ENCODE data around the gene PRKAR1B. TPM values are rescaled to one million over a fixed set of nuclear protein-coding genes. Genes with fewer than 3 reads are reported as not detected.

The PRKAR1B gene
- total RNA-seq, 1 experiment from 2014 or later, result 14.1 TPM

- ChIA-PET RAD21 (ENCODE audit: low non-redundant PET in 1 of 2, low total read pairs in 2 of 2, uncharacterized antibody in 2 of 2, unreplicated experiment in 2 of 2) (no interaction called here), CTCF (no interaction called here), POLR2A (interaction anchor here (0.8 kb wide), 1 partner anchor 16 kb away, joined by 3 read pairs; no protein-coding TSS in a partner anchor)
- no peaks in the 10 kb centered on the region for H3K79me2 ChIP-seq (ENCODE audit: insufficient read depth, low read length)
- H3K27ac ChIP-seq (ENCODE audit: low read depth, low read length), result no peak overlapping the region
- H3K36me3 ChIP-seq (ENCODE audit: control insufficient read depth in 1 of 2, insufficient read depth in 2 of 2, low read length in 2 of 2), result peaks cover 5 to 16% of the 10 kb centered on the region in 2 experiments; a peak in 2 of 4 replicates
- no peaks in the 10 kb centered on the region for H3K27me3 ChIP-seq (ENCODE audit: insufficient read depth, low read length)
- TF ChIP-seq ZNF274 (IDR thresholded peaks at IDR 0.05; ENCODE audit: low read depth, low read length) (no peak), TCF7L2 (IDR thresholded peaks at IDR 0.05; ENCODE audit: borderline replicate concordance, extremely low read depth, insufficient read depth, insufficient read length) (no peak), POLR2AphosphoS5 (IDR thresholded peaks at IDR 0.05; ENCODE audit: low read depth, low read length) (no peak), SIN3A (IDR thresholded peaks at IDR 0.05; ENCODE audit: low read depth) (no peak), EGR1 (IDR thresholded peaks at IDR 0.05; ENCODE audit: low read depth) (no peak)
- no peak overlapping the region for H3K9ac ChIP-seq (ENCODE audit: low read length)
- no peak overlapping the region for H3K4me2 ChIP-seq (ENCODE audit: low read length)
- no peak overlapping the region for H2AFZ ChIP-seq (ENCODE audit: low read depth, low read length, poor library complexity, severe bottlenecking)
- peaks cover 0 to 4% of the 10 kb centered on the region in 2 experiments; a peak in 2 of 4 replicates for H3K4me1 ChIP-seq (ENCODE audit: control insufficient read depth in 1 of 2, insufficient read depth in 2 of 2, low read length in 2 of 2)
- no peaks in the 10 kb centered on the region for H3K9me2 ChIP-seq (ENCODE audit: insufficient read depth)
- H3K9me3 ChIP-seq (ENCODE audit: control insufficient read depth in 1 of 2, insufficient read depth in 1 of 2, low read depth in 1 of 2, low read length in 2 of 2), result no peaks in the 10 kb centered on the region
- no TSS peak for BruUV-seq (replicated peaks)
- ATAC-seq (no peak), DNase-seq (ENCODE audit: low read depth, low spot score) (no peak)
- no peak overlapping the region for H3K4me3 ChIP-seq (replicated peaks in 1 of 2; ENCODE audit: low read depth in 1 of 2, low read length in 2 of 2)
- no peaks in the 10 kb centered on the region for H4K20me1 ChIP-seq (ENCODE audit: insufficient read depth)
- intact Hi-C loops (cut with micrococcal nuclease), result no loop called here
These were observed 224.8 kb downstream of the PRKAR1B start for GRCh38 chr7:502296-502695.

- no TSS peak for BruUV-seq (replicated peaks)
- Histone ChIP-seq H3K9me2 (ENCODE audit: insufficient read depth) (no peaks in the 10 kb centered on the region), H3K4me3 (replicated peaks in 1 of 2; ENCODE audit: low read depth in 1 of 2, low read length in 2 of 2) (no peak overlapping the region), H3K27me3 (ENCODE audit: insufficient read depth, low read length) (no peaks in the 10 kb centered on the region), H3K27ac (ENCODE audit: low read depth, low read length) (no peak overlapping the region), H3K9me3 (ENCODE audit: control insufficient read depth in 1 of 2, insufficient read depth in 1 of 2, low read depth in 1 of 2, low read length in 2 of 2) (no peaks in the 10 kb centered on the region), H2AFZ (ENCODE audit: low read depth, low read length, poor library complexity, severe bottlenecking) (no peak overlapping the region), H3K79me2 (ENCODE audit: insufficient read depth, low read length) (no peaks in the 10 kb centered on the region), H3K4me1 (ENCODE audit: control insufficient read depth in 1 of 2, insufficient read depth in 2 of 2, low read length in 2 of 2) (peaks cover 0 to 4% of the 10 kb centered on the region in 2 experiments; a peak in 2 of 4 replicates), H3K36me3 (ENCODE audit: control insufficient read depth in 1 of 2, insufficient read depth in 2 of 2, low read length in 2 of 2) (peaks cover 5 to 16% of the 10 kb centered on the region in 2 experiments; a peak in 2 of 4 replicates), H3K4me2 (ENCODE audit: low read length) (no peak overlapping the region), H3K9ac (ENCODE audit: low read length) (no peak overlapping the region), H4K20me1 (ENCODE audit: insufficient read depth) (no peaks in the 10 kb centered on the region)
- TF ChIP-seq ZBTB33 (IDR thresholded peaks at IDR 0.05; ENCODE audit: extremely low read depth, insufficient replicate concordance, low read length) (no peak), RAD21 (IDR thresholded peaks at IDR 0.05; ENCODE audit: low read depth) (no peak), EZH2phosphoT487 (IDR thresholded peaks at IDR 0.05; ENCODE audit: borderline replicate concordance) (no peak), POLR2AphosphoS5 (IDR thresholded peaks at IDR 0.05; ENCODE audit: low read depth, low read length) (no peak), ZNF274 (IDR thresholded peaks at IDR 0.05; ENCODE audit: low read depth, low read length) (no peak), TCF7L2 (IDR thresholded peaks at IDR 0.05; ENCODE audit: borderline replicate concordance, extremely low read depth, insufficient read depth, insufficient read length) (no peak), FOSL1 (IDR thresholded peaks at IDR 0.05; ENCODE audit: low read depth) (no peak), SRF (IDR thresholded peaks at IDR 0.05; ENCODE audit: low read depth) (no peak), EGR1 (IDR thresholded peaks at IDR 0.05; ENCODE audit: low read depth) (no peak), CBX3 (IDR thresholded peaks at IDR 0.05; ENCODE audit: low read depth) (no peak), POLR2A (IDR thresholded peaks at IDR 0.05; ENCODE audit: borderline replicate concordance, extremely low read depth, insufficient read depth, insufficient read length) (no peak), ZFX (IDR thresholded peaks at IDR 0.05) (no peak), JUND (IDR thresholded peaks at IDR 0.05) (no peak)
- DNase-seq (ENCODE audit: low read depth, low spot score), result no peak
- ChIA-PET RAD21 (ENCODE audit: low non-redundant PET in 1 of 2, low total read pairs in 2 of 2, uncharacterized antibody in 2 of 2, unreplicated experiment in 2 of 2) (no interaction called here), CTCF (no interaction called here), POLR2A (no interaction called here)
- ATAC-seq, result no peak
- intact Hi-C loops (cut with micrococcal nuclease), result no loop called here
These were observed 225.6 kb downstream of the PRKAR1B start for GRCh38 chr7:501526-501925.

Data from HCT116 (cell line).